ENCODE data around the gene COX19. TPM values are rescaled to one million over a fixed set of nuclear protein-coding genes. Genes with fewer than 3 reads are reported as not detected.

The COX19 gene
- total RNA-seq, 4 donors from 2014 or later, result 4.7 to 6.5 (median 5.2) TPM

DNA sequence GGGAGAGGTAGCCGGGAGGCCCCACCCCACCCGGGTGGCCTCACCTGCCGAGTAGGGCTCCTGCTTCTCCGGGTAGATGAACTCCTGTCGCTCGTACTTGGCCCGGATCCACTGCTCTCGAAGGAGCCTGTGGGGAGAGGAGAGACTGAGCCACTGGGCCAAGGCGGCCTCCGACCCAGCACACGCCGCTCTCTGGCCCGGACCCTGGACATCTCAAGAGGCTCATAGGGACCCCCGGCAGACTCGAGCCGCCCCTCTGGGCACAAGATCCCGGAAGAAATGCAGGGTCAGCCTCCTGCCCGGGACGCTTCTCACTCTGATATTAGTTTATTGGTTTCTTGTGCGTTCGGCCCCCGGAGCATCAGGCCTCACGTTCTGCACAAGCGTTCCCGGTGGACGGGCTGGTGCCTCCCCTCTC lies 55.4 kb downstream of the COX19 start:
- Histone ChIP-seq H3K36me3 (no peaks in the 10 kb centered on the region), H3K4me3 (no peak overlapping the region), H3K27ac (no peak overlapping the region), H3K27me3 (peaks cover 0 to 11% (median 0%) of the 10 kb centered on the region in 3 donors), H3K4me1 (no peaks in the 10 kb centered on the region), H3K9me3 (no peaks in the 10 kb centered on the region)
- intact Hi-C loops (cut with DNase I; ENCODE audit: low total_unique reads) (no loop called here), in situ Hi-C loops (cut with MboI; ENCODE audit: low sequenced_read_pairs in 4 of 4) (no loop called here)
- ATAC-seq (no peak), DNase-seq (peak in 1 of 2 donors; percentile 3)
- TF ChIP-seq CTCF (IDR thresholded peaks at IDR 0.05 in 4 of 5, conservative IDR thresholded peaks at IDR 0.05 in 1 of 5) (no peak), POLR2A (IDR thresholded peaks at IDR 0.05) (no peak)

DNA sequence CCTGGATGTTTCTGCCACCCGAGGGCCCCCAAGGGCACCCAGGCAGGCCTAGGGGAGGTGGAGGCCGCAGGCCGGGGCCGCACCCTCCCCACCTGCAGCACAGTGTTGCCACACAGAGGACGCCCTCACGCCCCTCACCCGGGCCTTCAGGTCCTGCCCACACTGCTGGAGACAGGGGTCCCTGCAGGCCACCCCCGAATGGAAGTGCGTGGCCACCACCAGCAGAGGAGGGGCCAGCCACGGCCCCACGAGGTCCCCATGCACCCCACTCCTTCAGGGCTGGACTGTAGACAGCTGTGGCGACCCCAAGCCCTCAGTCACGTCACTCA lies 56.3 kb downstream of the COX19 start:
- in situ Hi-C loops (cut with MboI; ENCODE audit: low sequenced_read_pairs in 4 of 4), result no loop called here
- Histone ChIP-seq H3K4me1 (no peaks in the 10 kb centered on the region), H3K4me3 (no peak overlapping the region), H3K27me3 (peaks cover 0 to 11% (median 0%) of the 10 kb centered on the region in 3 donors), H3K9me3 (no peaks in the 10 kb centered on the region), H3K36me3 (no peaks in the 10 kb centered on the region), H3K27ac (no peak overlapping the region)
- ATAC-seq, result no peak
- no peak for TF ChIP-seq POLR2A (IDR thresholded peaks at IDR 0.05)
- intact Hi-C loops (cut with DNase I; ENCODE audit: low total_unique reads), result no loop called here
- peak in 1 of 2 donors; percentile 3 for DNase-seq

GRCh38 chr7:918441-919113 lies 56.8 kb downstream of the COX19 start:
- in situ Hi-C loops (cut with MboI; ENCODE audit: low sequenced_read_pairs in 4 of 4) (no loop called here), intact Hi-C loops (cut with DNase I; ENCODE audit: low total_unique reads) (no loop called here)
- Histone ChIP-seq H3K27me3 (peaks cover 0 to 11% (median 0%) of the 10 kb centered on the region in 3 donors), H3K4me3 (no peak overlapping the region), H3K4me1 (no peaks in the 10 kb centered on the region), H3K9me3 (no peaks in the 10 kb centered on the region), H3K36me3 (no peaks in the 10 kb centered on the region), H3K27ac (no peak overlapping the region)
- ATAC-seq (no peak), DNase-seq (peak in 1 of 2 donors; percentile 2)
- no peak for TF ChIP-seq CTCF (IDR thresholded peaks at IDR 0.05 in 4 of 5, conservative IDR thresholded peaks at IDR 0.05 in 1 of 5)
- no peak for TF ChIP-seq POLR2A (IDR thresholded peaks at IDR 0.05)

DNA sequence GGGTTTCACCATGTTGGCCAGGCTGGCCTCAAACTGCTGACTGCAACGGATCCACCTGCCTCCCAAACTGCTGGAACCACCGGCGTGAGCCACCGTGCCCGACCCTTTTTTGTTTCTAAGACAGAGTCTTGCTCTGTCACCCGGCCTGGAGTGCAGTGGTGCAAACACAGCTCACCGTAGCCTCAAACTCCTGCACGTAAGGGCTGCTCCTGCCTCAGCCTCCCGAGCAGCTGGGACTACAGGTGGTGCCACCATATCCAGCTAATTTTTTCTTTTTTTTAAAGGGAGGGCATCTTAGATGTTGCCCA lies 57.3 kb downstream of the COX19 start:
- Histone ChIP-seq H3K27ac (no peak overlapping the region), H3K4me3 (no peak overlapping the region), H3K9me3 (no peaks in the 10 kb centered on the region), H3K36me3 (no peaks in the 10 kb centered on the region), H3K4me1 (no peaks in the 10 kb centered on the region), H3K27me3 (peaks cover 0 to 11% (median 0%) of the 10 kb centered on the region in 3 donors)
- no peak for DNase-seq
- no peak for TF ChIP-seq POLR2A (IDR thresholded peaks at IDR 0.05)
- no peak for TF ChIP-seq CTCF (IDR thresholded peaks at IDR 0.05 in 4 of 5, conservative IDR thresholded peaks at IDR 0.05 in 1 of 5)
- in situ Hi-C loops (cut with MboI; ENCODE audit: low sequenced_read_pairs in 4 of 4), result no loop called here
- ATAC-seq, result no peak
- intact Hi-C loops (cut with DNase I; ENCODE audit: low total_unique reads), result no loop called here

DNA sequence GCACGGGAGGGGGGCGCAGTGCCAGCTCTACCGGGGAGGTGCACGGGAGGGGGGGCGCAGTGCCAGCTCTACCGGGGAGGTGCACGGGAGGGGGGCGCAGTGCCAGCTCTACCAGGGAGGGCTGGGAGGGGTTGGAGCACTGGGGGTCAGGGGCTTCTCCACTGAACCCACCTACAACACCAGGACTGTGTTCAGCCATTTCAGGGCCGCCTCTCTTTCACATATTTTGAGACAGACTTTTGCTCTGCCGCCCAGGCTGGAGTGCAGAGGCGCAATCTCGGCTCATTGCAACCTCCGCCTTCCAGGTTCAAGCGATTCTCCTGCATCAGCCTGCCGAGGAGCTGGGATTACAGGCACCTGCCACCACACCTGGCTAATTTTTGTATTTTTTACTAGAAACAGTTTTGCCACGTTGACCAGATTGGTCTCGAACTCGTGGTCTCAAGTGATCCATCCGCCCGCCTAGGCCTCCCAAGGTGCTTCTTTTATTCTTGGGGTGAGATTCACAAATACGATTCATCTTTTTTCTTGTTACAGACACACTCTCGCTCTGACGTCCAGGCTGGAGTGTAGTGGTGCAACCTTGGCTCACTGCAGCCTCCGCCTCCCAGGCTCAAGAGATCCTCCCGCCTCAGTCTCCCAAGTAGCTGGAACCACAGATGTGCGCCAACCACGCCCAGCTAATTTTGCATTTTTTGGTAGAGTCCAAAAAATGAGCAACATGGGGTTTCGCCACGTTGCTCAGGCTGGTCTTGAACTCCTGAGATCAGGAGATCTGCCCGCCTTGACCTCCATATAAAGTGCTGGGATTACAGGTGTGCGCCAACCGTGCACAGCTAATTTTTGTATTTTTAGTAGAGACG lies 57.9 kb downstream of the COX19 start:
- no peak for DNase-seq
- intact Hi-C loops (cut with DNase I; ENCODE audit: low total_unique reads), result no loop called here

More for the DNA sequence above, 57.9 kb downstream of the COX19 start:
- no peak overlapping the region for H3K27ac ChIP-seq
- in situ Hi-C loops (cut with MboI; ENCODE audit: low sequenced_read_pairs in 4 of 4), result no loop called here
- H3K4me1 ChIP-seq, result no peaks in the 10 kb centered on the region
- H3K9me3 ChIP-seq, result no peaks in the 10 kb centered on the region
- TF ChIP-seq POLR2A (IDR thresholded peaks at IDR 0.05), result no peak
- TF ChIP-seq CTCF (IDR thresholded peaks at IDR 0.05 in 4 of 5, conservative IDR thresholded peaks at IDR 0.05 in 1 of 5), result no peak
- ATAC-seq, result no peak
- H3K27me3 ChIP-seq, result peaks cover 0 to 7% (median 0%) of the 10 kb centered on the region in 3 donors
- H3K36me3 ChIP-seq, result no peaks in the 10 kb centered on the region
- no peak overlapping the region for H3K4me3 ChIP-seq

Data from gastrocnemius medialis (tissue), 4 donors.